Measurements from ENCODE around the gene FAM149A.

GRCh38 chr4:186158966-186159365, 54.5 kb downstream of the FAM149A start:
- TF ChIP-seq CTCF (IDR thresholded peaks at IDR 0.05; ENCODE audit: insufficient read depth, low read depth, low read length) = no peak
- no peak for TF ChIP-seq EZH2 (IDR thresholded peaks at IDR 0.05; ENCODE audit: insufficient read depth, low read length)
